DOHH2 (cell line): ENCODE measurements around the gene EXOSC2.

Experiments
- H3F3A ChIP-seq: fragments of 200-600 bp; sonication (generic), shearing (Covaris generic); 2 replicates; pipeline ENCODE4 v1.6.0; 2016; ENCODE audit warnings: antibody characterized with exemption, mild to moderate bottlenecking; ENCODE audit not compliant: control insufficient read depth, insufficient read depth
- H3K27ac ChIP-seq: fragments of 200-600 bp; sonication (generic); 2 replicates; pipeline ENCODE4 v1.5.1; 2014; ENCODE audit warnings: low read depth, mild to moderate bottlenecking, low read length, moderate library complexity
- H3K27me3 ChIP-seq: fragments of 200-600 bp; sonication (generic); 2 replicates; pipeline ENCODE4 v1.6.1; 2014; ENCODE audit warnings: mild to moderate bottlenecking, low read length, mixed read lengths; ENCODE audit not compliant: control insufficient read depth
- H3K36me3 ChIP-seq: fragments of 200-600 bp; sonication (generic); 2 replicates; pipeline ENCODE4 v1.6.1; 2014; ENCODE audit warnings: mild to moderate bottlenecking, low read length, moderate library complexity, mixed read lengths; ENCODE audit not compliant: control insufficient read depth
- H3K4me1 ChIP-seq: fragments of 200-600 bp; sonication (generic); 2 replicates; pipeline ENCODE4 v1.6.1; 2014; ENCODE audit warnings: mild to moderate bottlenecking, low read length, mixed read lengths; ENCODE audit not compliant: control insufficient read depth
- H3K4me2 ChIP-seq: fragments of 200-600 bp; sonication (generic); 2 replicates; pipeline ENCODE4 v1.6.0; 2014; ENCODE audit warnings: mild to moderate bottlenecking, low read length, moderate library complexity
- H3K4me3 ChIP-seq: fragments of 200-600 bp; sonication (generic); 2 replicates; pipeline ENCODE4 v1.5.1; 2014; ENCODE audit warnings: mild to moderate bottlenecking, low read length, mixed read lengths
- H3K79me2 ChIP-seq: fragments of 200-600 bp; sonication (generic); 2 replicates; pipeline ENCODE4 v1.6.1; 2014; ENCODE audit warnings: mild to moderate bottlenecking, low read length, mixed read lengths; ENCODE audit not compliant: control insufficient read depth
- H3K9me2 ChIP-seq: fragments of 200-600 bp; sonication (generic); replicated peaks from 2 replicates; pipeline ENCODE4 v1.6.1; 2014; ENCODE audit warnings: mild to moderate bottlenecking, low read length, mixed read lengths; ENCODE audit not compliant: control insufficient read depth
- H3K9me3 ChIP-seq: fragments of 200-600 bp; sonication (generic); 2 replicates; pipeline ENCODE4 v1.6.1; 2014; ENCODE audit warnings: antibody characterized with exemption, low read length, mixed read lengths; ENCODE audit not compliant: control insufficient read depth, insufficient read depth
- H4K20me1 ChIP-seq: fragments of 200-600 bp; sonication (generic); 2 replicates; pipeline ENCODE4 v1.6.0; 2014; ENCODE audit warnings: low read depth, mild to moderate bottlenecking, antibody characterized with exemption, low read length, moderate library complexity; ENCODE audit not compliant: control insufficient read depth, insufficient read depth
- EZH2phosphoT487 ChIP-seq: fragments of 200-600 bp; sonication (generic); IDR thresholded peaks from 2 replicates; pipeline ENCODE4 v1.6.1; 2017; ENCODE audit warnings: borderline replicate concordance, mild to moderate bottlenecking, antibody characterized with exemption, low read length, moderate library complexity, mixed read lengths
- TF ChIP-seq, protein P1 (sequence below): fragments of 200-600 bp; sonication (generic); IDR thresholded peaks from one replicate; pipeline ENCODE4 v1.5.1; 2014; ENCODE audit warnings: antibody characterized with exemption, mild to moderate bottlenecking, low read depth, low read length; ENCODE audit not compliant: poor library complexity, severe bottlenecking

EXOSC2 gene

DNA sequence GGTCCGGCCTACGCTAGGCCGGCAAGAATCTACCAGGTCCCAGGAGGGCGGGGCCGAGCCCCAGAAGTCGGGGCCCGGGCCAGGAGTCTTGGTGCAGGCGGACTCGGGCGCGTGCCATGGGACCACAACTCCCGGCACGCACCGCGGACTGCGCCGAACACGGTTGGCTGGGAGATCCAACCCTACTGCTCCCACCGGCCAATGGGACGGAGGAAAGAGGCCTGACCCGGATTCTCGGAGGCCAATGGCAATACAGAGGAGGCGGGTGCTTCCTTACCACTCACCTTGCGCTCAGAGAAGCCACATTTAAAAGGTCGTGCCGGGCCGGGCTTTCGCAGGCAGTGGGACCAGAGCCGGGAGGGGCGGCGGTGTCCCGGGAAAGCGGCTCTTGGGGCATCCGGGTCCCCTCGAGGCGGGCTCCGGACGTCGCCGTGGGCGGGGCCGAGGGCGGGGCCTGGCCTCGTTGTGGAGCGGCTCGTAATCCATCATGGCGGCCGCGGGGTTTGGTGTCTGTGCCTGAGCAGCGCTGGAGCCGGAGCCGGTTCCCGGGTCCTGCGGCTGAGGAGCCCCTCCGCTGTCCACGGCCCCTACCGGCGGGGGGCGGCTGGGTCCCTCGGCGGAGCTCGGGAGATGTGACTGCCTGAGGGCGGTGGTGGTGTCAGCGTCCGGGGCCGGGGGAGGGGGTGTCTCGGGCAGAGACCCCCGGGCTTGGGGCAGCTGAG is 19.1 kb downstream of the EXOSC2 start:
- H3K4me3 ChIP-seq = peak overlapping the region; percentile 96

GRCh38 chr9:130713286-130713960 is 19.8 kb downstream of the EXOSC2 start:
- H3K79me2 ChIP-seq = peaks cover 52% of the 10 kb centered on the region
- TF ChIP-seq, protein P1, sequence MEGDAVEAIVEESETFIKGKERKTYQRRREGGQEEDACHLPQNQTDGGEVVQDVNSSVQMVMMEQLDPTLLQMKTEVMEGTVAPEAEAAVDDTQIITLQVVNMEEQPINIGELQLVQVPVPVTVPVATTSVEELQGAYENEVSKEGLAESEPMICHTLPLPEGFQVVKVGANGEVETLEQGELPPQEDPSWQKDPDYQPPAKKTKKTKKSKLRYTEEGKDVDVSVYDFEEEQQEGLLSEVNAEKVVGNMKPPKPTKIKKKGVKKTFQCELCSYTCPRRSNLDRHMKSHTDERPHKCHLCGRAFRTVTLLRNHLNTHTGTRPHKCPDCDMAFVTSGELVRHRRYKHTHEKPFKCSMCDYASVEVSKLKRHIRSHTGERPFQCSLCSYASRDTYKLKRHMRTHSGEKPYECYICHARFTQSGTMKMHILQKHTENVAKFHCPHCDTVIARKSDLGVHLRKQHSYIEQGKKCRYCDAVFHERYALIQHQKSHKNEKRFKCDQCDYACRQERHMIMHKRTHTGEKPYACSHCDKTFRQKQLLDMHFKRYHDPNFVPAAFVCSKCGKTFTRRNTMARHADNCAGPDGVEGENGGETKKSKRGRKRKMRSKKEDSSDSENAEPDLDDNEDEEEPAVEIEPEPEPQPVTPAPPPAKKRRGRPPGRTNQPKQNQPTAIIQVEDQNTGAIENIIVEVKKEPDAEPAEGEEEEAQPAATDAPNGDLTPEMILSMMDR = no peak
- TF ChIP-seq EZH2phosphoT487 = no peak
- no peaks in the 10 kb centered on the region for H3K9me2 ChIP-seq
- no peaks in the 10 kb centered on the region for H3K9me3 ChIP-seq
- H3K4me1 ChIP-seq = peaks cover 30% of the 10 kb centered on the region
- no peaks in the 10 kb centered on the region for H3K27me3 ChIP-seq
- H3K36me3 ChIP-seq = no peaks in the 10 kb centered on the region
- peak overlapping the region; percentile 73 for H3K27ac ChIP-seq
- H3K4me3 ChIP-seq = peak overlapping the region; percentile 96
- H4K20me1 ChIP-seq = peaks cover 5% of the 10 kb centered on the region; the same call in 1 of the 2 replicates
- peaks cover 17% of the 10 kb centered on the region for H3F3A ChIP-seq
- peak overlapping the region; percentile 91 for H3K4me2 ChIP-seq

More for the DNA sequence above, 19.1 kb downstream of the EXOSC2 start:
- peaks cover 48% of the 10 kb centered on the region for H3K79me2 ChIP-seq
- no peaks in the 10 kb centered on the region for H3K9me2 ChIP-seq
- no peaks in the 10 kb centered on the region for H3K36me3 ChIP-seq
- H3K27me3 ChIP-seq = no peaks in the 10 kb centered on the region
- H4K20me1 ChIP-seq = peaks cover 5% of the 10 kb centered on the region; the same call in 1 of the 2 replicates
- H3K9me3 ChIP-seq = no peaks in the 10 kb centered on the region
- H3F3A ChIP-seq = peaks cover 17% of the 10 kb centered on the region
- H3K4me2 ChIP-seq = peak overlapping the region; percentile 91
- peak overlapping the region; percentile 73 for H3K27ac ChIP-seq
- TF ChIP-seq EZH2phosphoT487 = no peak
- TF ChIP-seq, protein P1 = no peak
- peaks cover 30% of the 10 kb centered on the region for H3K4me1 ChIP-seq

DNA sequence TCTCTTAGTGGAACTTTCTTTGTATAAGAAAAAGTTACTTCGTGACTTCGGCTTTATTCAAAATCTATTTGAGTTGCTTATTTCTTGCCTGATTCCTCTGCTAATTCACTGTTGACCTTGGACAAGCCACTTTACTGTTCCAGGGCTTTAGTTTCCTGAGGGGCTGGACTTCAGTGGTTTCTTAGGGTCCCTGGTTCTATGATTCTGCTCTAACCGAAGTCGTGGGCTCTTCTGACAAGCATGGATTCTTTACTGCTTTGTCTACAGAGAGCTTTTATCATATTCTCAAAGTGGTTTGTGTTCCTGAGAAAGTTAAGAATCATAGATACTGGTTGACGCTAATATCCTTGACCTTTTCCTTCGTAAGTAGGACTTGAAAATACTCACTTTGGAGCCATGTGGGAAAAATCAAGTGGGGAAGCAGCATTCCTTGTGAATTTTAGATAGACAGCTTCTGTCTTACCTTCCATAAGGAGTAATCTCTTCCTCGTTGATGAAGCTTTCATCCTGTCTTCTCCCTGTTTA is 21.1 kb downstream of the EXOSC2 start:
- Histone ChIP-seq H3K4me2 (peak overlapping the region; percentile 91), H3K27ac (no peak overlapping the region), H3F3A (peaks cover 10% of the 10 kb centered on the region), H3K9me2 (no peaks in the 10 kb centered on the region), H4K20me1 (peaks cover 5% of the 10 kb centered on the region; the same call in 1 of the 2 replicates), H3K4me1 (peaks cover 30% of the 10 kb centered on the region), H3K79me2 (peaks cover 60% of the 10 kb centered on the region), H3K9me3 (no peaks in the 10 kb centered on the region), H3K27me3 (no peaks in the 10 kb centered on the region), H3K36me3 (no peaks in the 10 kb centered on the region), H3K4me3 (peak overlapping the region; percentile 96)
- TF ChIP-seq, protein P1 = no peak
- no peak for TF ChIP-seq EZH2phosphoT487
